Epithelial cell of esophagus (primary cell): ENCODE measurements around the gene MFAP4.
A peak's percentile ranks its signal among the peaks of the same experiment; 100 is the strongest.

Experiments used
- DNase-seq: peaks from one replicate; pipeline ENCODE4 v3.0.0; 2010; ENCODE audit warnings: low read depth
- H3K4me3 ChIP-seq: 2 replicates; pipeline ENCODE4 v1.5.1; 2011; ENCODE audit warnings: mild to moderate bottlenecking, low read length, control low read depth
- CTCF ChIP-seq: IDR thresholded peaks from 2 replicates; pipeline ENCODE4 v1.5.1; 2011; ENCODE audit warnings: low read depth, mild to moderate bottlenecking, low read length, control low read depth, inconsistent platforms; ENCODE audit not compliant: insufficient read depth; ENCODE audit errors: missing control alignments

MFAP4 gene

GRCh38 chr17:19348081-19348650 lies 38.8 kb downstream of the MFAP4 start:
- no peak overlapping the region for H3K4me3 ChIP-seq
- peak; percentile 76 for DNase-seq
- no peak for TF ChIP-seq CTCF

GRCh38 chr17:19347323-19348080 lies 39.5 kb downstream of the MFAP4 start:
- TF ChIP-seq CTCF = no peak
- no peak overlapping the region for H3K4me3 ChIP-seq
- no peak for DNase-seq

- no peak overlapping the region for H3K4me3 ChIP-seq
- TF ChIP-seq CTCF = no peak
- peak; percentile 65 for DNase-seq
Observed at GRCh38 chr17:19346351-19347255, 40.4 kb downstream of the MFAP4 start.

- H3K4me3 ChIP-seq = no peak overlapping the region
- DNase-seq = no peak
- TF ChIP-seq CTCF = no peak
Observed at GRCh38 chr17:19345486-19346350, 41.3 kb downstream of the MFAP4 start.

GRCh38 chr17:19345067-19345460 lies 41.9 kb downstream of the MFAP4 start:
- H3K4me3 ChIP-seq = no peak overlapping the region
- TF ChIP-seq CTCF = no peak
- no peak for DNase-seq

- no peak for TF ChIP-seq CTCF
- H3K4me3 ChIP-seq = no peak overlapping the region
- DNase-seq = no peak
Observed at GRCh38 chr17:19344311-19345066, 42.5 kb downstream of the MFAP4 start.
